Astrocyte (in vitro differentiated cells and primary cell): ENCODE results near the gene PTPRCAP. TPM values are rescaled to one million over a fixed set of nuclear protein-coding genes. Genes with fewer than 3 reads are reported as not detected.

Experiments used
- DNase-seq: peaks from one replicate; pipeline ENCODE4 v3.0.0-alpha.2; 2010; ENCODE audit warnings: low read depth
- FAIRE-seq: peaks from 2 replicates; lab custom pipeline; 2011; peaks lifted over from hg19 to GRCh38; lab: Jason Lieb, UNC
- H2AFZ ChIP-seq: 2 replicates; pipeline ENCODE4 v1.6.0; 2012; ENCODE audit warnings: low read depth, low read length, inconsistent platforms
- H3K27ac ChIP-seq: 2 replicates; pipeline ENCODE4 v1.5.1; 2011; ENCODE audit warnings: low read depth, low read length, inconsistent platforms
- H3K27me3 ChIP-seq: 2 replicates; pipeline ENCODE4 v1.6.0; 2011; ENCODE audit warnings: low read length, inconsistent platforms; ENCODE audit not compliant: insufficient read depth
- H3K36me3 ChIP-seq: 2 replicates; pipeline ENCODE4 v1.5.1; 2011; ENCODE audit warnings: low read length, inconsistent platforms; ENCODE audit not compliant: insufficient read depth
- H3K4me1 ChIP-seq: 2 replicates; pipeline ENCODE4 v1.5.1; 2011; ENCODE audit warnings: low read length, inconsistent platforms; ENCODE audit not compliant: insufficient read depth
- H3K4me2 ChIP-seq: 2 replicates; pipeline ENCODE4 v1.6.0; 2012; ENCODE audit warnings: low read length, inconsistent platforms
- H3K4me3 ChIP-seq: 2 replicates; pipeline ENCODE4 v1.5.1; 2011; ENCODE audit warnings: low read depth, mild to moderate bottlenecking, low read length, inconsistent platforms; ENCODE audit not compliant: insufficient read depth
- H3K79me2 ChIP-seq: 2 replicates; pipeline ENCODE4 v1.6.0; 2012; ENCODE audit warnings: mild to moderate bottlenecking, low read length, inconsistent platforms; ENCODE audit not compliant: insufficient read depth
- H3K9ac ChIP-seq: 2 replicates; pipeline ENCODE4 v1.6.0; 2012; ENCODE audit warnings: mild to moderate bottlenecking, low read length, inconsistent platforms
- H3K9me3 ChIP-seq: 2 replicates; pipeline ENCODE4 v1.5.1; 2012; ENCODE audit warnings: low read depth, mild to moderate bottlenecking, low read length, inconsistent platforms; ENCODE audit not compliant: insufficient read depth
- H4K20me1 ChIP-seq: 2 replicates; pipeline ENCODE4 v1.6.0; 2012; ENCODE audit warnings: low read length, inconsistent platforms; ENCODE audit not compliant: insufficient read depth
- H3K27ac Mint-ChIP-seq: one replicate; pipeline ENCODE4 v1.8.0; 2021; ENCODE audit warnings: mild to moderate bottlenecking, mixed read lengths; ENCODE audit not compliant: unreplicated experiment
- H3K27me3 Mint-ChIP-seq: one replicate; pipeline ENCODE4 v1.8.0; 2021; ENCODE audit warnings: low read depth, mixed read lengths; ENCODE audit not compliant: unreplicated experiment
- H3K36me3 Mint-ChIP-seq: one replicate; pipeline ENCODE4 v1.8.0; 2021; ENCODE audit warnings: low read depth, mixed read lengths; ENCODE audit not compliant: unreplicated experiment
- H3K4me1 Mint-ChIP-seq: one replicate; pipeline ENCODE4 v1.8.0; 2021; ENCODE audit warnings: low read depth, mixed read lengths; ENCODE audit not compliant: unreplicated experiment
- H3K4me3 Mint-ChIP-seq: one replicate; pipeline ENCODE4 v1.8.0; 2021; ENCODE audit warnings: mild to moderate bottlenecking, moderate library complexity, mixed read lengths; ENCODE audit not compliant: unreplicated experiment
- H3K9me3 Mint-ChIP-seq: one replicate; pipeline ENCODE4 v1.8.0; 2021; ENCODE audit warnings: mild to moderate bottlenecking, mixed read lengths; ENCODE audit not compliant: unreplicated experiment
- EZH2 ChIP-seq: IDR thresholded peaks from 2 replicates; pipeline ENCODE4 v1.6.1; 2012; ENCODE audit warnings: mild to moderate bottlenecking, low read length, inconsistent platforms; ENCODE audit not compliant: insufficient read depth
- total RNA-seq: library from RNA; stranded (reverse); gene quantifications from 2 replicates; pipeline ENCODE4 v1.2.1, GENCODE V29; 2021
- TF ChIP-seq, protein P1 (sequence below): IDR thresholded peaks from 2 replicates; pipeline ENCODE4 v1.5.1; 2011; ENCODE audit warnings: low read depth, mild to moderate bottlenecking, inconsistent platforms, low read length, moderate library complexity; ENCODE audit not compliant: insufficient read depth

PTPRCAP gene
- total RNA-seq, 1 donor from 2014 or later, result 1.7 TPM

DNA sequence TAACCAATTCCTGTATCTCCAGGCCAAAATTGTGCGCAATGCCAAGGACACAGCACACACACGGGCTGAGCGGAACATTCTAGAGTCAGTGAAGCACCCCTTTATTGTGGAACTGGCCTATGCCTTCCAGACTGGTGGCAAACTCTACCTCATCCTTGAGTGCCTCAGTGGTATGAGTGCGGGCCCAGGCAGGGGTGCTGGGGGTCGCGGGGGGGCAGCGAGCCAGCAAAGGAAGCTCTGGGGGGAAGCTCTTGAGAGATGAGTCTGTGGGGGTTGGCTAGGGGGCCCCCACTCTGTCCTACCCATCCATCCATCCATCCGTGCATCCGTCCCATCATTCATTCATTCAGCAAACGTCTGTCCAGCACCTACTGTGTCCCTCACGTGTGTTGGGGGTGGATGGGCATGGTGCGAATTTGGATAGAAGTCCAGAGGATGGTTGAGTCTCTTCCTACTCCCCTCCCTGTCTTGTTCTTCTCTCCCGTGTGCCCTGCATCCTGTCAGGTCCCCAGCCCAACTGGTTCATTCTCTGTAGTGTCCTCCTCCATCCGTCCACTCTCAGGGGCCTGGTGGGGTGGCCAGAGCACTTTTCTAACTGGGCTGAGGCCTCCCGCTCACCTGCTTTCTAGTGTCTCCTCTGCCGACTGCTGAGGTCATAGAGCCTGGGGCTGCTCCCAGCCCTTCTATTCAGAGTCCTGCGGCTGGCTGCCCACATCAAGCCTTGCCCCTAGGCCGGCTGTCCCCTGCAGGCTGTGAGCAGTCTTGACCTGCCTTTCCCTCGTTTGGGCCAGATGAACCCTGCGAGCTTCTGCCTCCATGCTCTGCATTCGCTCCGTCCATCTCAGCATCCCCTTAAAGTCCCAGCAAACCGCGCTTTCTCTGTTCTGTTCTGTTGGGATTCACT, 5.9 kb downstream of the PTPRCAP start:
- H3K9ac ChIP-seq, result no peak overlapping the region
- DNase-seq (no peak), FAIRE-seq (no peak)
- no peaks in the 10 kb centered on the region for H3K27me3 Mint-ChIP-seq
- peaks cover 26% of the 10 kb centered on the region for H3K79me2 ChIP-seq
- H3K36me3 Mint-ChIP-seq, result peaks cover 8% of the 10 kb centered on the region
- H4K20me1 ChIP-seq, result peaks cover 3% of the 10 kb centered on the region
- H2AFZ ChIP-seq, result no peak overlapping the region
- H3K9me3 Mint-ChIP-seq, result no peaks in the 10 kb centered on the region
- no peaks in the 10 kb centered on the region for H3K27me3 ChIP-seq
- peak overlapping the region; percentile 15 for H3K27ac Mint-ChIP-seq
- TF ChIP-seq, protein P1, sequence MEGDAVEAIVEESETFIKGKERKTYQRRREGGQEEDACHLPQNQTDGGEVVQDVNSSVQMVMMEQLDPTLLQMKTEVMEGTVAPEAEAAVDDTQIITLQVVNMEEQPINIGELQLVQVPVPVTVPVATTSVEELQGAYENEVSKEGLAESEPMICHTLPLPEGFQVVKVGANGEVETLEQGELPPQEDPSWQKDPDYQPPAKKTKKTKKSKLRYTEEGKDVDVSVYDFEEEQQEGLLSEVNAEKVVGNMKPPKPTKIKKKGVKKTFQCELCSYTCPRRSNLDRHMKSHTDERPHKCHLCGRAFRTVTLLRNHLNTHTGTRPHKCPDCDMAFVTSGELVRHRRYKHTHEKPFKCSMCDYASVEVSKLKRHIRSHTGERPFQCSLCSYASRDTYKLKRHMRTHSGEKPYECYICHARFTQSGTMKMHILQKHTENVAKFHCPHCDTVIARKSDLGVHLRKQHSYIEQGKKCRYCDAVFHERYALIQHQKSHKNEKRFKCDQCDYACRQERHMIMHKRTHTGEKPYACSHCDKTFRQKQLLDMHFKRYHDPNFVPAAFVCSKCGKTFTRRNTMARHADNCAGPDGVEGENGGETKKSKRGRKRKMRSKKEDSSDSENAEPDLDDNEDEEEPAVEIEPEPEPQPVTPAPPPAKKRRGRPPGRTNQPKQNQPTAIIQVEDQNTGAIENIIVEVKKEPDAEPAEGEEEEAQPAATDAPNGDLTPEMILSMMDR, result no peak
- TF ChIP-seq EZH2, result no peak
- H3K27ac ChIP-seq, result no peak overlapping the region
- peaks cover 8% of the 10 kb centered on the region for H3K36me3 ChIP-seq
- H3K4me1 Mint-ChIP-seq, result peaks cover 2% of the 10 kb centered on the region
- no peak overlapping the region for H3K4me3 ChIP-seq
- H3K4me1 ChIP-seq, result peaks cover 19% of the 10 kb centered on the region
- peak overlapping the region; percentile 45 for H3K4me3 Mint-ChIP-seq
- no peak overlapping the region for H3K4me2 ChIP-seq
- H3K9me3 ChIP-seq, result no peaks in the 10 kb centered on the region

DNA sequence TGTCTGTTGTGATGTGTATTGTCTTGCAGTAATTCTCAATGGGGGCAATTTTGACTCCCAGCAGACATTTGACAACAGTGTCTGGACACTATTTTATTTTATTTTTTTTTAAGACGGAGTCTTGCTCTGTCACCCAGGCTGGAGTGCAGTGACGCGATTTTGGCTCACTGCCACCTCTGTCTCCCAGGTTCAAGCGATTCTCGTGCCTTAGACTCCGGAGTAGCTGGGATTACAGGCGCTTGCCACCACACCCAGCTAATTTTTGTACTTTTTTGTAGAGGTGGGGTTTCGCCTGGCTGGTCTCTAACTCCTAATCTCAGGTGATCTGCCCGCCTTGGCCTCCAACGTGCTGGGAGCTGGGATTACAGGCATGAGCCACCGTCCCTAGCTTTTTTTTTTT, 7.8 kb downstream of the PTPRCAP start:
- no peak overlapping the region for H3K27ac ChIP-seq
- no peak for FAIRE-seq
- Mint-ChIP-seq H3K27me3 (no peaks in the 10 kb centered on the region), H3K27ac (no peak overlapping the region), H3K4me3 (peak overlapping the region; percentile 97), H3K9me3 (no peaks in the 10 kb centered on the region), H3K36me3 (peaks cover 8% of the 10 kb centered on the region), H3K4me1 (peaks cover 2% of the 10 kb centered on the region)
- peaks cover 3% of the 10 kb centered on the region for H4K20me1 ChIP-seq
- H3K4me1 ChIP-seq, result peaks cover 14% of the 10 kb centered on the region
- TF ChIP-seq EZH2, result no peak
- TF ChIP-seq, protein P1, result no peak
- peaks cover 26% of the 10 kb centered on the region for H3K79me2 ChIP-seq
- H3K9me3 ChIP-seq, result no peaks in the 10 kb centered on the region
- peaks cover 8% of the 10 kb centered on the region for H3K36me3 ChIP-seq
- H3K4me3 ChIP-seq, result no peak overlapping the region
- no peaks in the 10 kb centered on the region for H3K27me3 ChIP-seq
- H3K9ac ChIP-seq, result peak overlapping the region; percentile 98
- DNase-seq, result no peak
- H3K4me2 ChIP-seq, result peak overlapping the region; percentile 100
- no peak overlapping the region for H2AFZ ChIP-seq
